ENCODE data around the gene ZC2HC1C.

DNA sequence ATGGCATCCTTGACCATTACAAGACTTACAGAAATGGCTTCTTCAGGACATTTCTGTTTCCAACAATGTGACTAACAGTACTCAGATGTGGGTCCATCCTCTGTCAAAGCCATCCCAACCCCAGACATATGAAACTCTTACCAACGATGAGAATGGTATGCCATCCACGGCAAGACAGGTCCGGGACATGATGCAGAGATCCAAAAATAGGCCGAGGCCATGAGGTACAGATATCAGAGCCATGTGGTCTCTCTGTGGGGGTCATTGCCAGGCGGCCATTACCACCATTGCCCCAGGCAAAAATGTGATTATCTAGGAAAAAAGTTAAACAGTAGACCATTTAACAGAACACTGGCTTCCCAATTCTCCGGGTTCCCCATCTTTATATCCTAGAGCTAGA is 27.5 kb downstream of the ZC2HC1C start:
- TF ChIP-seq, protein P1, sequence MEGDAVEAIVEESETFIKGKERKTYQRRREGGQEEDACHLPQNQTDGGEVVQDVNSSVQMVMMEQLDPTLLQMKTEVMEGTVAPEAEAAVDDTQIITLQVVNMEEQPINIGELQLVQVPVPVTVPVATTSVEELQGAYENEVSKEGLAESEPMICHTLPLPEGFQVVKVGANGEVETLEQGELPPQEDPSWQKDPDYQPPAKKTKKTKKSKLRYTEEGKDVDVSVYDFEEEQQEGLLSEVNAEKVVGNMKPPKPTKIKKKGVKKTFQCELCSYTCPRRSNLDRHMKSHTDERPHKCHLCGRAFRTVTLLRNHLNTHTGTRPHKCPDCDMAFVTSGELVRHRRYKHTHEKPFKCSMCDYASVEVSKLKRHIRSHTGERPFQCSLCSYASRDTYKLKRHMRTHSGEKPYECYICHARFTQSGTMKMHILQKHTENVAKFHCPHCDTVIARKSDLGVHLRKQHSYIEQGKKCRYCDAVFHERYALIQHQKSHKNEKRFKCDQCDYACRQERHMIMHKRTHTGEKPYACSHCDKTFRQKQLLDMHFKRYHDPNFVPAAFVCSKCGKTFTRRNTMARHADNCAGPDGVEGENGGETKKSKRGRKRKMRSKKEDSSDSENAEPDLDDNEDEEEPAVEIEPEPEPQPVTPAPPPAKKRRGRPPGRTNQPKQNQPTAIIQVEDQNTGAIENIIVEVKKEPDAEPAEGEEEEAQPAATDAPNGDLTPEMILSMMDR (IDR thresholded peaks at IDR 0.05) = no peak
- TF ChIP-seq POLR2A (IDR thresholded peaks at IDR 0.05) = no peak
